DMS 273 (cell line): ENCODE measurements around the gene PTPN2.

ENCODE experiments used
- DNase-seq: peaks from one replicate; lab custom pipeline; 2025; ENCODE audit not compliant: unreplicated experiment; lab: John Stamatoyannopoulos, UW

Gene PTPN2

GRCh38 chr18:12750076-12750714 lies 133.8 kb downstream of the PTPN2 start:
- DNase-seq: peak; percentile 80

DNA sequence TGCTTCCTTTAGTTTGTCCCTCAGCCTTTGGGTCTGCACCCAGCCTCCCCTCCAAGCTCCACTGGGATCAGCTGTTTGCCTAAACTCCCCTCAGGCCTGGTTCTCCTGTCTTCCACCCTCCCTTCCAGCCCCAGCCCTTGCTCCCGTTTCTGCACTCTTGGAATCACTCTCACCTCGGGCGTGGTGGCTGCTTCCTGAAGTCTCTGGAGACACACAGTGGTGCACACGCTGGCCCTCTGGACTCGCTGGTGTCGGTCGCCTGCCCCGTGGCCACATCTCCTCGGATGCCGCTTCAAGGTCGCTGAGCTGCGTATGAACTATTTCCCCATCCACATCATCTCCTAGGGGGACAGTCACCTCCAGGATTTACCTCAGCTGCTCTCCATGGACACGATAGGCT lies 134.9 kb downstream of the PTPN2 start:
- no peak for DNase-seq

DNA sequence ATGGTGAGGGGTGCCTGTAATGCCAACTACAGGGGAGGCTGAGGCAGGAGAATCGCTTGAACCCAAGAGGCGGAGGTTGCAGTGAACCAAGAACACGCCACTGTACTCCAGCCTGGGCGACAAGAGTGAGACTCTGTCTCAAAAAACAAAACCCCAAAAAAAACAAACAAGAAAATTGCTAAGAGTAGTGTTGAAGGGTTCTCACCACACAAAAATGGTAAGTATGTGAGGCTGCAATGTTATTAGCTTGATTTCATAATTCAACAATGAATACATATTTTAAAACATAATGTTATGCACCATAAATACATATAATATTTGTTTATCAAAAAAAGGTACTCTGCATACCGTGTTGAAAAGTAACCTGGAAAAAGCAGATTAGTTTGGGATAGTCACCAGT lies 135.4 kb downstream of the PTPN2 start:
- DNase-seq: no peak

DNA sequence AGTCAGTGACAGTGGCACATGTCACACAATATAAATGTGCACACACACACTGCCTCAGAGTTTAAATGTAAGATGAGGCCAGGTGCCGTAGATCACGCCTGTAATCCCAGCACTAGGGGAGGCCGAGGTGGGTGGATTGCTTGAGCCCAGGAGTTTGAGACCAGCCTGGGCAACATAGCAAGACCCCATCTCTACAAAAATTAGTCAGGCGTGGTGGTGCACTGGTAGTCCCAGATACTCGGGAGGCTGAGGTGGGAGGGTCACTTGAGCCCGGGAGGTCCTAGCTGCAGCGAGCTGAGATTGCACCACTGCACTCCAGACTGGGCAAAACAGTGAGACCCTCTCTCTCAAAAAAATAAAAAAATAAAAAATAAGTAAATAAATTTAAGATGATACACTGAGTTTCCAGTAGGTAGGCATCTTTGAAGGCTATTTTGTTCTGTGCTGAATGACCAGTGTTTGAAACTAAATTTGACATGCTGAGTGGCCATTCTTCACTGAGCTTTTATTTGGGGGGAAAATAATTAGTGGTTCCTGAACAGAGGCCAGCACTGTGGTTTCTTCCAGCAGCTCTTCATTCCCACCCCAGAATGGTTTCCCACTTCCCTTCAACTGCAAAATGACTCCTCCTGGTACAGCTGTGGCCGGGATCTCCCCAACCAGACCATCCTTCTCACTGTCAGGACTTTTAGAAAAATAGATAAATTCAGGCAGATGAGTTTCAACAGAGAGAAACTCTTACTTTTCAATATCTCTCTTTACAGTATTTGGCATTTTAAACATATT lies 136.3 kb downstream of the PTPN2 start:
- DNase-seq: no peak

DNA sequence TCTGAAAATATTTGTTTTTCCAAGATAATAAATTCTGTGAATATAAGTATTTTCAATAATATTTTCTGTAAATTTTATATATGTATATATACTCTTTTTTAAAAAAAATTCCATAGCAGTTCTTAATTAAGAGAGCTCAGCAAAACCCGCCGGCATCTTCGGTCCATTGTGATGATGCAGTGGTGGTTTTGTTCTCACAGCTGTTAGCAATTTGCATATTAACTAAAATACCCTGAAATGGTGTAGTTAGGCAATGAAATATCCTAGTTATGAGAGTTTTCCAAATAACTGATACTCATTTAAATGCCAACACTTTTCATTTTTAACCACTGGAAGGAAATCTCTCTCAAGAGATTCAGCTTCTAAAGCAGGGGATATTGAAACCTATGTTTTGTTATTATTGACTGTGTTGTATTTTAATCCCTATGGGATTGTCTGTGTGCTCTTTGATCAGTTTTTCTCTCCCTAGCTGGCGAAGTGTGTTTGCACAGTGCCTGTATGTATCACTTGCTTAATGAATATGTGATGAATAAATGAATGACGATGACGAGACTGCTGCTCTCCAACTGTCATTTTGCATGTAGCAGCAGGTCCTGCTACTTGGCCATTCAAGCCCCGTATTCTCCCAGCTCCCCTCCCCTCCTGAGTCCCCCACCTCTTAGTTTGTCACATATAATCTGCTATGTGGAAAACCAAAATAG lies 138.8 kb downstream of the PTPN2 start:
- DNase-seq: peak; percentile 37

DNA sequence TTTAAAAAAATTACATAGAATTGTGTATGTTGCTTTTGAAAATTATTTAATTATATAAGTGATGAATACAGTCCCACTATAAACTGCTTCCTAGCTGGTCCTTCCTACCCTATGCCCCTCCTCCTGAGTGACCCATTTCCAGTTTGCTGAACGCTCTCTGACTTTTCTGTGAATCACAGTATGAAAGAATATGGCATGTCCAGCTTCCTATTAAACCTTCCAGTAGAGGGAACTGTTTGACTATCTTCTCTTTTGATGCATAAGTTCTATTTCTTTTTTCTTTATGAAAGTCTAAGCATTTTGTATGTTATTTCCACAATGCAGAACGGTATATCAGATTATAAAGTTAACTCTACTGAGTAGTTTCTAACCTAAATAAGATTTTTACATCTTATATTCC lies 139.9 kb downstream of the PTPN2 start:
- DNase-seq: peak; percentile 69

DNA sequence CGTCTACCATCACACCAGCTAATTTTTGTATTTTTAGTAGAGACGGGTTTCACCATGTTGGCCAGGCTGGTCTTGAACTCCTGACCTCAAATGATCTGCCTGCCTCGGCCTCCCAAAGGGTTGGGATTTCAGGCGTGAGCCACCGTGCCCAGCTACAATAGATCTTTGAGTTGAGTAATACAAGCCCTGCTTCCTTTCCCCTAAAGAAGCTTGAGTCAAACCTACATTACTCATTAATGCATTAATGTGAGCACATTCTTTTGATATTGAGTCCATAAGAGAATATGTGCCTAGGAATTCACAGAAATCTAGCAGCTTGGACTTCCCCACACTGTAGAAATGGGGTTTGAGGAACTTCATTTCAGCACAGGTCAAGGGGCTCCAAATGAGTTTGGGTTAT lies 141.6 kb downstream of the PTPN2 start:
- no peak for DNase-seq
